GM12878 (cell line): ENCODE measurements around the gene HOXB3. TPM values are rescaled to one million over a fixed set of nuclear protein-coding genes. Genes with fewer than 3 reads are reported as not detected.

ENCODE experiments used
- ATAC-seq: fragments of 200-7000 bp; cut with Tn5 transposase; 3 replicates; pipeline ENCODE4 v1.9.1; 2020; ENCODE audit warnings: mild to moderate bottlenecking, moderate library complexity
- BruUV-seq: library from RNA; stranded (reverse); fragments of 400-500 nt; replicated peaks from 2 replicates; lab custom pipeline; 2021; lab: Mats Ljungman, UMichigan
- CTCF ChIA-PET: fragments of 300-600 bp; sonication (Branson Sonifier 250); formaldehyde crosslinking; extraction: SDS; loops from one replicate; lab custom pipeline; 2021; ENCODE audit warnings: inconsistent platforms; lab: Yijun Ruan, JAX
- POLR2A ChIA-PET: fragments of 350-600 bp; formaldehyde crosslinking; extraction: SDS; loops from one replicate; lab custom pipeline; 2021; ENCODE audit warnings: inconsistent platforms; lab: Charles Lee
- RAD21 ChIA-PET: fragments of 300-600 bp; sonication (Branson Sonifier 250); formaldehyde crosslinking; loops from one replicate; lab custom pipeline; 2023; ENCODE audit warnings: antibody characterized with exemption; ENCODE audit not compliant: unreplicated experiment; lab: Charles Lee
- SMC1A ChIA-PET: fragments of 300-600 bp; sonication (Branson Sonifier 250); formaldehyde crosslinking; loops from one replicate; lab custom pipeline; 2023; ENCODE audit not compliant: unreplicated experiment, uncharacterized antibody; lab: Charles Lee
- DNase-seq: peaks from one replicate; pipeline ENCODE4 v3.0.0-alpha.2; 2011; ENCODE audit warnings: low read depth, low spot score
- FAIRE-seq: peaks from 3 replicates; lab custom pipeline; 2011; peaks lifted over from hg19 to GRCh38; lab: Jason Lieb, UNC
- H2AFZ ChIP-seq: 2 replicates; pipeline ENCODE4 v1.6.0; 2011; ENCODE audit warnings: low read depth, low read length, control low read depth; ENCODE audit not compliant: control insufficient read depth
- H3K27ac ChIP-seq: 2 replicates; pipeline ENCODE4 v1.5.1; 2011; ENCODE audit warnings: control low read depth; ENCODE audit not compliant: control insufficient read depth, insufficient read depth
- H3K27me3 ChIP-seq, 2 experiments: replicated peaks in 1 of 2; 2 replicates each; pipeline versions ENCODE4 v1.6.0 to v1.6.1; 2011; ENCODE audit warnings: low read length in 1 of 2; ENCODE audit not compliant: control insufficient read depth in 2 of 2, insufficient read depth in 2 of 2
- H3K36me3 ChIP-seq, 2 experiments: 2 replicates each; pipeline ENCODE4 v1.5.1; 2011; ENCODE audit warnings: low read length in 1 of 2; ENCODE audit not compliant: control insufficient read depth in 2 of 2, insufficient read depth in 2 of 2
- H3K4me1 ChIP-seq: 2 replicates; pipeline ENCODE4 v1.6.1; 2011; ENCODE audit warnings: mild to moderate bottlenecking, low read length, moderate library complexity, mixed read lengths; ENCODE audit not compliant: control insufficient read depth, insufficient read depth
- H3K4me2 ChIP-seq: 2 replicates; pipeline ENCODE4 v1.6.0; 2011; ENCODE audit warnings: control low read depth; ENCODE audit not compliant: control insufficient read depth, insufficient read depth
- H3K4me3 ChIP-seq: fragments of 200-600 bp; sonication (generic); 2 replicates; pipeline ENCODE4 v1.5.1; 2016
- H3K79me2 ChIP-seq: 2 replicates; pipeline ENCODE4 v1.6.0; 2011; ENCODE audit warnings: low read length; ENCODE audit not compliant: control insufficient read depth, insufficient read depth
- H3K9ac ChIP-seq: 2 replicates; pipeline ENCODE4 v1.8.0; 2011; ENCODE audit warnings: low read length, control low read depth, mixed read lengths; ENCODE audit not compliant: control insufficient read depth, insufficient read depth
- H3K9me3 ChIP-seq: replicated peaks from 3 replicates; pipeline ENCODE4 v1.5.1; 2011; ENCODE audit warnings: mild to moderate bottlenecking, low read length; ENCODE audit not compliant: control insufficient read depth, insufficient read depth
- H4K20me1 ChIP-seq: 2 replicates; pipeline ENCODE4 v1.6.0; 2011; ENCODE audit not compliant: control insufficient read depth, insufficient read depth
- PAX8 ChIP-seq: fragments of 450-650 bp; IDR thresholded peaks from 2 replicates; pipeline ENCODE4 v1.6.1; 2017; ENCODE audit warnings: mild to moderate bottlenecking, moderate library complexity
- WGBS: methylation state at CpG from one replicate; pipeline ENCODE4 v1.1.6; 2016; ENCODE audit warnings: low lambda C conversion rate; ENCODE audit not compliant: insufficient replicate concordance, insufficient coverage; ENCODE audit errors: missing lambda C conversion rate; 5-methylcytosine and 5-hydroxymethylcytosine counted together
- in situ Hi-C: fragments of 300-500 bp; cut with MboI; formaldehyde crosslinking; loops from 9 replicates; pipeline ENCODE4 v1.14.3; 2018; ENCODE audit warnings: mixed read lengths
- intact Hi-C: fragments of 100-400 bp; cut with micrococcal nuclease; formaldehyde crosslinking; loops from one replicate; pipeline ENCODE4 v1.14.2; 2022; ENCODE audit not compliant: unreplicated experiment
- polyA plus RNA-seq, 11 experiments: library from polyadenylated mRNA; depleted of rRNA in 4 of 11; unstranded in 6 of 11; stranded (reverse) in 5 of 11; fragments of >200 nt; fragmentation: Nextera tagmentation in 4 of 11; fragmentation: Illumina TruSeq in 1 of 11; extraction: Ambion mirVana in 4 of 11; extraction: Trizol in 1 of 11; gene quantifications; 1 replicate in 1 of 11; 2 replicates in 10 of 11; pipeline versions ENCODE4 v1.2.1 to v1.2.3, GENCODE V29; 2011 to 2016; ENCODE audit warnings: inconsistent platforms in 2 of 11, missing spikeins in 2 of 11, low read depth in 1 of 11
- total RNA-seq, 4 experiments: library from RNA; depleted of rRNA in 3 of 4; stranded (reverse); fragments of >200 nt in 3 of 4; fragmentation: Illumina TruSeq in 1 of 4; extraction: Trizol in 1 of 4; gene quantifications; 2 replicates each; pipeline versions ENCODE4 v1.2.1 to v1.2.3, GENCODE V29; 2013 to 2021
- TF ChIP-seq, protein P1 (sequence below), 3 experiments: IDR thresholded peaks in 2 of 3; conservative IDR thresholded peaks in 1 of 3; 2 replicates each; pipeline ENCODE4 v1.5.1; 2011; ENCODE audit warnings: low read depth in 3 of 3, low read length in 3 of 3, mild to moderate bottlenecking in 3 of 3, control low read depth in 2 of 3, moderate library complexity in 2 of 3, inconsistent platforms in 1 of 3, mixed read lengths in 1 of 3; ENCODE audit not compliant: control insufficient read depth in 2 of 3, insufficient read depth in 1 of 3; ENCODE audit errors: extremely low read depth in 1 of 3

HOXB3 gene
- total and polyA plus RNA-seq, 10 of the 15 experiments (the other 5 are each of a cell fraction or from before 2014, with no cell fraction given), result 0.19 to 7.7 (median 2.9) TPM

DNA sequence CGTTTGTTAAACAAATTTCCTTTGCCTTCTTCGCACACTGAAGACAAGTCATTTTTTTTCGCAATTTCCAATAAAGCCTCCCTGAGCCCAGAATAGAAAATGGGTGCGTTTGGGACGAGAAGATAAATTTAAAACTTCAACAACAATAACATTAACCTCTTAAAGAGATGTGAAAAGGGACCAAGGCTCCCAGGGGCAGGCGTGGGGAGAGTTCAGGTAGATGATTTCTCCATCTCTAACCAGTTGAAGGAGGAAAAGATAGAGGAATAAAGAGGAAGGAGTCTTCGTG, 10.6 kb downstream of the HOXB3 start:
- WGBS, result 63% methylated on average over 7 of the region's 7 CpGs
- Histone ChIP-seq H3K27me3 (no peaks in the 10 kb centered on the region), H3K36me3 (no peaks in the 10 kb centered on the region), H4K20me1 (no peaks in the 10 kb centered on the region), H3K79me2 (peaks cover 7% of the 10 kb centered on the region), H2AFZ (no peak overlapping the region), H3K27ac (no peak overlapping the region), H3K4me3 (peak overlapping the region; percentile 93), H3K9ac (no peak overlapping the region), H3K9me3 (no peaks in the 10 kb centered on the region), H3K4me2 (peak overlapping the region; percentile 48), H3K4me1 (peaks cover 23% of the 10 kb centered on the region)
- 0 out of 2 replicates have a peak, but pooled peaks have one; percentile 25 for TF ChIP-seq PAX8
- TF ChIP-seq, protein P1, sequence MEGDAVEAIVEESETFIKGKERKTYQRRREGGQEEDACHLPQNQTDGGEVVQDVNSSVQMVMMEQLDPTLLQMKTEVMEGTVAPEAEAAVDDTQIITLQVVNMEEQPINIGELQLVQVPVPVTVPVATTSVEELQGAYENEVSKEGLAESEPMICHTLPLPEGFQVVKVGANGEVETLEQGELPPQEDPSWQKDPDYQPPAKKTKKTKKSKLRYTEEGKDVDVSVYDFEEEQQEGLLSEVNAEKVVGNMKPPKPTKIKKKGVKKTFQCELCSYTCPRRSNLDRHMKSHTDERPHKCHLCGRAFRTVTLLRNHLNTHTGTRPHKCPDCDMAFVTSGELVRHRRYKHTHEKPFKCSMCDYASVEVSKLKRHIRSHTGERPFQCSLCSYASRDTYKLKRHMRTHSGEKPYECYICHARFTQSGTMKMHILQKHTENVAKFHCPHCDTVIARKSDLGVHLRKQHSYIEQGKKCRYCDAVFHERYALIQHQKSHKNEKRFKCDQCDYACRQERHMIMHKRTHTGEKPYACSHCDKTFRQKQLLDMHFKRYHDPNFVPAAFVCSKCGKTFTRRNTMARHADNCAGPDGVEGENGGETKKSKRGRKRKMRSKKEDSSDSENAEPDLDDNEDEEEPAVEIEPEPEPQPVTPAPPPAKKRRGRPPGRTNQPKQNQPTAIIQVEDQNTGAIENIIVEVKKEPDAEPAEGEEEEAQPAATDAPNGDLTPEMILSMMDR (IDR thresholded peaks at IDR 0.05 in 2 of 3, conservative IDR thresholded peaks at IDR 0.05 in 1 of 3; ENCODE audit: control insufficient read depth in 2 of 3, extremely low read depth in 1 of 3, insufficient read depth in 1 of 3, low read depth in 3 of 3, low read length in 3 of 3), result no peak
- in situ Hi-C loops (no loop called here), intact Hi-C loops (no loop called here)
- ChIA-PET CTCF (interaction anchor here (1.0 to 2.3 kb wide), 4 partner anchors 87 to 317 kb away, joined by 3 to 10 read pairs (median 4); no protein-coding TSS in a partner anchor), SMC1A (interaction anchor here (0.9 to 2.0 kb wide), 6 partner anchors 76 to 243 kb away, joined by 3 to 6 read pairs (median 4); no protein-coding TSS in a partner anchor), POLR2A (interaction anchor here (0.6 to 0.7 kb wide), 2 partner anchors 98 to 484 kb away, joined by 3 to 5 read pairs; no protein-coding TSS in a partner anchor), RAD21 (interaction anchor here (0.6 to 2.3 kb wide), 5 partner anchors 82 to 245 kb away, joined by 3 to 8 read pairs (median 3); no protein-coding TSS in a partner anchor)
- ATAC-seq, result no peak
- no peak for DNase-seq
- FAIRE-seq, result no peak
- BruUV-seq, result no TSS peak
